Stimulated activated CD4-positive, alpha-beta T cell treated with anti-CD3 and anti-CD28 coated beads, Interleukin-4, amount 100 ng/mL, for 1 hour (primary cell): Measurements from ENCODE around the gene KCNMB2.

Source experiments
- DNase-seq: peaks from one replicate; pipeline ENCODE4 v3.0.0-alpha.2; 2020

The KCNMB2 gene

GRCh38 chr3:178765472-178765871 lies 229.2 kb downstream of the KCNMB2 start:
- DNase-seq, result no peak

- DNase-seq, result no peak
Observed at GRCh38 chr3:178767581-178767980, 231.3 kb downstream of the KCNMB2 start.

- no peak for DNase-seq
Observed at GRCh38 chr3:178768072-178768864, 232.0 kb downstream of the KCNMB2 start.

GRCh38 chr3:178771511-178771910 lies 235.3 kb downstream of the KCNMB2 start:
- no peak for DNase-seq

GRCh38 chr3:178772746-178773145 lies 236.5 kb downstream of the KCNMB2 start:
- no peak for DNase-seq

GRCh38 chr3:178773358-178773757 lies 237.1 kb downstream of the KCNMB2 start:
- DNase-seq, result no peak

- DNase-seq, result no peak
Observed at GRCh38 chr3:178777718-178778411, 241.6 kb downstream of the KCNMB2 start.

GRCh38 chr3:178778589-178778988 lies 242.4 kb downstream of the KCNMB2 start:
- DNase-seq, result no peak

GRCh38 chr3:178785961-178786360 lies 249.7 kb downstream of the KCNMB2 start:
- no peak for DNase-seq

- DNase-seq, result no peak
Observed at GRCh38 chr3:178787960-178788359, 251.7 kb downstream of the KCNMB2 start.

- no peak for DNase-seq
Observed at GRCh38 chr3:178794711-178795110, 258.5 kb downstream of the KCNMB2 start.

- no peak for DNase-seq
Observed at GRCh38 chr3:178795349-178795748, 259.1 kb downstream of the KCNMB2 start.

- no peak for DNase-seq
Observed at GRCh38 chr3:178802259-178802658, 266.0 kb downstream of the KCNMB2 start.

GRCh38 chr3:178802993-178803693 lies 266.9 kb downstream of the KCNMB2 start:
- DNase-seq, result no peak

- DNase-seq, result no peak
Observed at GRCh38 chr3:178804606-178805005, 268.4 kb downstream of the KCNMB2 start.

GRCh38 chr3:178805741-178806140 lies 269.5 kb downstream of the KCNMB2 start:
- DNase-seq, result no peak

GRCh38 chr3:178806651-178807050 lies 270.4 kb downstream of the KCNMB2 start:
- DNase-seq, result no peak

- no peak for DNase-seq
Observed at GRCh38 chr3:178807694-178808093, 271.5 kb downstream of the KCNMB2 start.

- no peak for DNase-seq
Observed at GRCh38 chr3:178808748-178809147, 272.5 kb downstream of the KCNMB2 start.

- no peak for DNase-seq
Observed at GRCh38 chr3:178810181-178810580, 273.9 kb downstream of the KCNMB2 start.

- no peak for DNase-seq
Observed at GRCh38 chr3:178822722-178823121, 286.5 kb downstream of the KCNMB2 start.

GRCh38 chr3:178823150-178823549 lies 286.9 kb downstream of the KCNMB2 start:
- DNase-seq, result no peak

- DNase-seq, result no peak
Observed at GRCh38 chr3:178823591-178824246, 287.5 kb downstream of the KCNMB2 start.
